Measurements from ENCODE around the gene LAMC1.

DNA sequence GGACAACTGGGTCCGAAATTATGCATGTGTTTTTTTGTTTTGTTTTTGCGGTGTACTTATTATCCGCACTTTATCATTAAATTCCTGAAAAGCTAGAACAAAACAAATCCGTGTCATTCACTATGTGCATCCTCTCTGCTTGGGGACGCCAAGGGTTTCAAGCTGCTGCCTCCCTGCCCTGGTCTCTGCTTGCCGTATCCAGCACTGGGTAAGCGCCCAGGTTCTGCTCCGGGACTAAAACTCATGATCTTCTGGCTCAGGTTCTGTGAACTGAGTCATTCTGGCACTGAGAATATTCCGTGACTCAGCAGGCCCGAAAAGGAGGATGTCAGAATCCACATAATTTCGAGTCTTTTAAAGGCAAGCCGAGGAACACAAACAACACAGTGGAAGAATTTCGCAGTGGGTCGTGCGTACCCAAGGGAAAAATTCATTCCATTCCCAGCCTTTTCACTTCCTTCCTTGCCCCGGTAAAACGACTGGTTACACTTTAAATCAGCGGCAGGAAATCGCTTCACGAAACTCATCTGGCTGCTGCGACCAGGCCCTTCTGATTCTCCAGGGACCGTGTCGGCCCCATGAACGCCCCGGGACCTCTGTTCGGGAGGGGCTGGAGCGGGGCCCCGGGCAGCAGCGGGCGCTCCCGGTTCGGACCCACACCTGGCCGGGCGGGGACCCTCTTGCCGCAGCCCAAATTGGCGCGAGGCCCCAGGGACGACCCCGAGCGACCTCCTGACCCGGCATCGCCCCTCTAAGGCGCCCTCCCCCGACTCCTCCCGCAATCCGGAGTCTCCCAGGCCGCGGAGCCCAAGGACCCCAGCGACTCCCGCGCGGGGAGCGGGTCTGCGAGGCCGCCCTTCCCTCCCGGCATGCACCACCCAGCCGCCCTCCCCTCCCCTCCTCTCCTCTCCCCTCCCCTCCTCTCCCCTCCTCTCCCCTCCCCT is 746 bp upstream of the LAMC1 start:
- peak in 2 of 4 donors; percentile 66 for TF ChIP-seq POLR2A (IDR thresholded peaks at IDR 0.05)
- TF ChIP-seq, protein P1, sequence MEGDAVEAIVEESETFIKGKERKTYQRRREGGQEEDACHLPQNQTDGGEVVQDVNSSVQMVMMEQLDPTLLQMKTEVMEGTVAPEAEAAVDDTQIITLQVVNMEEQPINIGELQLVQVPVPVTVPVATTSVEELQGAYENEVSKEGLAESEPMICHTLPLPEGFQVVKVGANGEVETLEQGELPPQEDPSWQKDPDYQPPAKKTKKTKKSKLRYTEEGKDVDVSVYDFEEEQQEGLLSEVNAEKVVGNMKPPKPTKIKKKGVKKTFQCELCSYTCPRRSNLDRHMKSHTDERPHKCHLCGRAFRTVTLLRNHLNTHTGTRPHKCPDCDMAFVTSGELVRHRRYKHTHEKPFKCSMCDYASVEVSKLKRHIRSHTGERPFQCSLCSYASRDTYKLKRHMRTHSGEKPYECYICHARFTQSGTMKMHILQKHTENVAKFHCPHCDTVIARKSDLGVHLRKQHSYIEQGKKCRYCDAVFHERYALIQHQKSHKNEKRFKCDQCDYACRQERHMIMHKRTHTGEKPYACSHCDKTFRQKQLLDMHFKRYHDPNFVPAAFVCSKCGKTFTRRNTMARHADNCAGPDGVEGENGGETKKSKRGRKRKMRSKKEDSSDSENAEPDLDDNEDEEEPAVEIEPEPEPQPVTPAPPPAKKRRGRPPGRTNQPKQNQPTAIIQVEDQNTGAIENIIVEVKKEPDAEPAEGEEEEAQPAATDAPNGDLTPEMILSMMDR (IDR thresholded peaks at IDR 0.05) = no peak
